OCI-LY3 (cell line): ENCODE data around the gene VWA3A.

Source experiments
- H2AFZ ChIP-seq: fragments of 200-600, 300-600 bp; shearing (Covaris generic); 2 replicates; pipeline ENCODE4 v1.6.0; 2014; ENCODE audit warnings: antibody characterized with exemption, low read depth, low read length
- H3K27ac ChIP-seq: fragments of 200-600, 300-600 bp; sonication (generic); 2 replicates; pipeline ENCODE4 v1.5.1; 2014; ENCODE audit warnings: mild to moderate bottlenecking, low read length, moderate library complexity, mixed read lengths
- H3K27me3 ChIP-seq: fragments of 200-600, 300-600 bp; sonication (generic); 2 replicates; pipeline ENCODE4 v1.6.1; 2014; ENCODE audit warnings: low read depth, low read length, mixed read lengths
- H3K36me3 ChIP-seq: fragments of 200-600, 300-600 bp; sonication (generic); replicated peaks from 2 replicates; pipeline ENCODE3; 2014; ENCODE audit warnings: low read depth, low read length, mixed read lengths
- H3K4me1 ChIP-seq: fragments of 300-600, 200-600 bp; sonication (generic); 2 replicates; pipeline ENCODE4 v1.6.1; 2014; ENCODE audit warnings: low read length, mixed read lengths
- H3K4me2 ChIP-seq: fragments of 200-600, 300-600 bp; sonication (generic); 2 replicates; pipeline ENCODE4 v1.6.1; 2014; ENCODE audit warnings: low read length, mixed read lengths
- H3K4me3 ChIP-seq: fragments of 300-600, 200-600 bp; sonication (generic); 2 replicates; pipeline ENCODE4 v1.5.1; 2014; ENCODE audit warnings: antibody characterized with exemption, mild to moderate bottlenecking, low read length, moderate library complexity
- H3K79me2 ChIP-seq: fragments of 300-600, 200-600 bp; shearing (Covaris generic); 2 replicates; pipeline ENCODE4 v1.6.1; 2014; ENCODE audit warnings: mild to moderate bottlenecking, low read length, mixed read lengths
- H3K9ac ChIP-seq: fragments of 300-600, 200-600 bp; shearing (Covaris generic); 2 replicates; pipeline ENCODE4 v1.6.0; 2014; ENCODE audit warnings: mild to moderate bottlenecking, low read length, moderate library complexity
- H3K9me3 ChIP-seq: fragments of 200-600, 300-600 bp; shearing (Covaris generic); 2 replicates; pipeline ENCODE4 v1.6.1; 2014; ENCODE audit warnings: low read length, mixed read lengths; ENCODE audit not compliant: insufficient read depth
- H4K20me1 ChIP-seq: fragments of 200-600, 300-600 bp; sonication (generic); 2 replicates; pipeline ENCODE4 v1.6.1; 2016; ENCODE audit warnings: low read length, mixed read lengths; ENCODE audit not compliant: insufficient read depth
- CTCF ChIP-seq: fragments of 200-600, 300-600 bp; sonication (generic); IDR thresholded peaks from 2 replicates; pipeline ENCODE4 v1.5.1; 2014; ENCODE audit warnings: antibody characterized with exemption, low read length, low read depth
- EZH2phosphoT487 ChIP-seq: fragments of 200-600 bp; shearing (Covaris generic); IDR thresholded peaks from 2 replicates; pipeline ENCODE4 v1.6.1; 2018; ENCODE audit warnings: antibody characterized with exemption, mixed run types, low read depth

Gene VWA3A

GRCh38 chr16:22190776-22191531 lies 98.6 kb downstream of the VWA3A start:
- Histone ChIP-seq H2AFZ (peak overlapping the region; percentile 95; the same call in 1 of the 2 replicates), H3K79me2 (no peaks in the 10 kb centered on the region), H3K36me3 (peaks cover 4% of the 10 kb centered on the region), H4K20me1 (no peaks in the 10 kb centered on the region), H3K27me3 (no peaks in the 10 kb centered on the region), H3K9me3 (no peaks in the 10 kb centered on the region), H3K4me3 (peak overlapping the region; percentile 86), H3K4me2 (peak overlapping the region; percentile 87), H3K4me1 (peaks cover 55% of the 10 kb centered on the region), H3K9ac (peak overlapping the region; percentile 91), H3K27ac (peak overlapping the region; percentile 91)
- TF ChIP-seq EZH2phosphoT487 (no peak), CTCF (no peak)

GRCh38 chr16:22191532-22192260 lies 99.4 kb downstream of the VWA3A start:
- no peaks in the 10 kb centered on the region for H4K20me1 ChIP-seq
- no peak overlapping the region for H2AFZ ChIP-seq
- peaks cover 55% of the 10 kb centered on the region for H3K4me1 ChIP-seq
- peak overlapping the region; percentile 79 for H3K4me3 ChIP-seq
- H3K36me3 ChIP-seq = peaks cover 4% of the 10 kb centered on the region
- no peaks in the 10 kb centered on the region for H3K79me2 ChIP-seq
- no peaks in the 10 kb centered on the region for H3K27me3 ChIP-seq
- TF ChIP-seq EZH2phosphoT487 (no peak), CTCF (no peak)
- H3K4me2 ChIP-seq = peak overlapping the region; percentile 87
- H3K9ac ChIP-seq = peak overlapping the region; percentile 91
- H3K9me3 ChIP-seq = no peaks in the 10 kb centered on the region
- peak overlapping the region; percentile 91 for H3K27ac ChIP-seq

GRCh38 chr16:22192261-22193062 lies 100.1 kb downstream of the VWA3A start:
- TF ChIP-seq EZH2phosphoT487 = no peak
- TF ChIP-seq CTCF = no peak
- Histone ChIP-seq H2AFZ (0 out of 2 replicates have a peak overlapping the region, but pooled peaks have one; percentile 52), H3K27ac (peak overlapping the region; percentile 91), H3K4me3 (peak overlapping the region; percentile 79), H3K4me1 (peaks cover 59% of the 10 kb centered on the region), H3K4me2 (peak overlapping the region; percentile 87), H3K79me2 (no peaks in the 10 kb centered on the region), H3K9me3 (no peaks in the 10 kb centered on the region), H3K36me3 (peaks cover 4% of the 10 kb centered on the region), H4K20me1 (no peaks in the 10 kb centered on the region), H3K27me3 (no peaks in the 10 kb centered on the region), H3K9ac (peak overlapping the region; percentile 91)
